Measurements from ENCODE around the gene JAZF1.

GRCh38 chr7:28172958-28173357, 7.6 kb downstream of the JAZF1 start:
- TF ChIP-seq CTCF (IDR thresholded peaks at IDR 0.05; ENCODE audit: insufficient read depth, low read length) (no peak), REST (IDR thresholded peaks at IDR 0.05; ENCODE audit: insufficient replicate concordance, low read depth) (no peak), POLR2AphosphoS5 (IDR thresholded peaks at IDR 0.05; ENCODE audit: low read depth) (no peak)

Measured in HL-60 (cell line).